Muscle layer of duodenum (tissue), 2 donors: Measurements from ENCODE around the gene DCC.

ENCODE experiments used
- H3K27ac ChIP-seq: one replicate; pipeline ENCODE4 v1.7.0; 2013; ENCODE audit warnings: mild to moderate bottlenecking, low read length
- H3K27me3 ChIP-seq: one replicate; pipeline ENCODE4 v1.7.0; 2013; ENCODE audit warnings: low read depth, mild to moderate bottlenecking, control low read depth, low read length
- H3K36me3 ChIP-seq, 2 donors: one replicate each; pipeline ENCODE4 v1.7.0; 2013; ENCODE audit warnings: low read length in 2 of 2, control low read depth in 1 of 2, mild to moderate bottlenecking in 1 of 2; ENCODE audit not compliant: insufficient read depth in 2 of 2, control insufficient read depth in 1 of 2
- H3K4me1 ChIP-seq, 2 donors: one replicate each; pipeline ENCODE4 v1.7.0; 2013; ENCODE audit warnings: low read length in 2 of 2, mild to moderate bottlenecking in 2 of 2, control low read depth in 1 of 2, moderate library complexity in 1 of 2; ENCODE audit not compliant: insufficient read depth in 2 of 2, control insufficient read depth in 1 of 2
- H3K4me3 ChIP-seq, 2 donors: one replicate each; pipeline ENCODE4 v1.7.0; 2013; ENCODE audit warnings: low read length in 2 of 2, low read depth in 1 of 2, mild to moderate bottlenecking in 1 of 2
- H3K9me3 ChIP-seq, 2 donors: one replicate each; pipeline ENCODE4 v1.7.0; 2013; ENCODE audit warnings: low read length in 2 of 2, control low read depth in 1 of 2, mild to moderate bottlenecking in 1 of 2; ENCODE audit not compliant: control insufficient read depth in 1 of 2
- donor health status: healthy.

DCC gene

DNA sequence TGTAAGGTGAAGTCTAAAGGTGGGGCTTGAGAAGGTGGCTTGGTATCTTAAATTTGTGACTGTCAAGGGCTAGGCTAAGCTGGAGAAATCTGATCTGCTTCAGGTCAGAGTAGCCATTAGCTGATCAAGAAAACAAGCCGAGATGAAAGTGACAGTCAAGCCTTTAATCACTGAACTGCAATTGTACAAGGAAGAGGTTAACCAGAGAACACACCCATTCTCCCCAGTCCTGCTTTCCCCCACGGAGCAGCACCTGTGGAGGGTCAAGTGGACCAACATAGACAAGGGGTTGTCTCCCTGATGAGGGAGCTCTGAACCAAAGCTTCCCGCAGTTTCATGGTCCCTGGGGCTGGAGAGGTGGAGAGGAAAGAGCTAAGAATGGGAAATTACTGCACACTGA is 901.2 kb downstream of the DCC start:
- no peaks in the 10 kb centered on the region for H3K36me3 ChIP-seq

DNA sequence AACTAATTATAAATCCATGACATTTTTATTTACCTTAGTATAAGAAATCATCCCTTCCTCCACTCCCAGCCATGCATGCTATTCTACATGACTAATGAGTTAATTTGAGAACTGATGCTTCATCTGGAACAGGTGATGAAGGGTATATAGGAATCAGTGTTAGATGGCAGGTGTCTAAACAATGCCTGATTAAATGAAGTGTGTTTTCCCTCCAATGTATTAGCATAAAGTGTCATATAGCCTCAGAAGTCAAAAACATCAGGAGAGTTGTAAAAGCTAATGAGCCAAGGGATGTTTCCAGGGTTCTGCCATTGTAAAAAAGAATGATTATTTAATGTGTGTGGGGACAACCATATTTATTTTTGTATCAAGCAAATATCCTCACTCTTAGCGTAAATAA is 913.8 kb downstream of the DCC start:
- no peaks in the 10 kb centered on the region for H3K4me1 ChIP-seq
- no peak overlapping the region for H3K4me3 ChIP-seq
- H3K36me3 ChIP-seq: no peaks in the 10 kb centered on the region
- no peak overlapping the region for H3K27ac ChIP-seq
- H3K27me3 ChIP-seq: no peaks in the 10 kb centered on the region
- H3K9me3 ChIP-seq: no peaks in the 10 kb centered on the region

More for the DNA sequence above, 901.2 kb downstream of the DCC start:
- Histone ChIP-seq H3K27ac (no peak overlapping the region), H3K9me3 (peaks cover 3 to 7% of the 10 kb centered on the region in 2 donors), H3K27me3 (no peaks in the 10 kb centered on the region), H3K4me3 (no peak overlapping the region), H3K4me1 (no peaks in the 10 kb centered on the region)

DNA sequence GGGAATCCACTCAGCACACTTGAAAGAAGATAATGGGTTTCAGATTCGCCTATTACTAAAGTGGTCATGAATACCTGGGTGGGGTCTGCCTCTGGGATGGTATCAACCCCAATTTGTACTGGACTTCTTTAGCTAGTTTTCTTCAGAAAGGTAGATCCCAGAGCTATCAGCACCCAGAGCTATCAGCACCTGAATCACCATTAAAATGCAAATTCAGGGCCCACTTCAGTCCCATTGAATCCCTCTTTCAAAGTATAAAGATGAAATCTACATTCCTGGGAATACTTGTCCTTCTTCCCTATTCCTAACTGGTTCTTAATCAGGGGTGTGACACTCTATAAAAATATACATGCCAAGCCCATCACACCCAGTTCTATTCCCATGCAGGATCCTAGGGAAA is 914.3 kb downstream of the DCC start:
- no peak overlapping the region for H3K4me3 ChIP-seq
- no peaks in the 10 kb centered on the region for H3K27me3 ChIP-seq
- no peaks in the 10 kb centered on the region for H3K36me3 ChIP-seq
- no peaks in the 10 kb centered on the region for H3K4me1 ChIP-seq
- no peaks in the 10 kb centered on the region for H3K9me3 ChIP-seq
- H3K27ac ChIP-seq: no peak overlapping the region

DNA sequence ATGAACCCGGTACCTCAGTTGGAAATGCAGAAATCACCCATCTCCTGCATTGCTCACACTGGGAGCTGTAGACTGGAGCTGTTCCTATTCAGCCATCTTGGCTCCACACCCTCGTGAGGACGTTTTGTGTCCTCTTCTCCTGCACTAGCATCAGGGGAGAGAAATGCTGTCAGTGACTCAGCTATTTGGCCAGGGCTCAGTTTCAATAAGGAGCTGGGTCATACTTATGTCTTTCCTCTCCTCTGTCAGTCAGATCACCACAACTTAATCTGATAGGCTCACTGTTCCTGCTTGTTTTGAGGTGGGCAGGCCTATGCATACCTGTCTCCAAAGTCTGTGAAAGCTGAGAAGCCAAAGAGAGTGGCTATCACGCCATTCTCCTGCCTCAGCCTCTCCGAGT is 921.2 kb downstream of the DCC start:
- Histone ChIP-seq H3K36me3 (no peaks in the 10 kb centered on the region), H3K27ac (no peak overlapping the region), H3K27me3 (no peaks in the 10 kb centered on the region), H3K4me1 (no peaks in the 10 kb centered on the region), H3K9me3 (peaks cover 0 to 3% of the 10 kb centered on the region in 2 donors), H3K4me3 (no peak overlapping the region)

DNA sequence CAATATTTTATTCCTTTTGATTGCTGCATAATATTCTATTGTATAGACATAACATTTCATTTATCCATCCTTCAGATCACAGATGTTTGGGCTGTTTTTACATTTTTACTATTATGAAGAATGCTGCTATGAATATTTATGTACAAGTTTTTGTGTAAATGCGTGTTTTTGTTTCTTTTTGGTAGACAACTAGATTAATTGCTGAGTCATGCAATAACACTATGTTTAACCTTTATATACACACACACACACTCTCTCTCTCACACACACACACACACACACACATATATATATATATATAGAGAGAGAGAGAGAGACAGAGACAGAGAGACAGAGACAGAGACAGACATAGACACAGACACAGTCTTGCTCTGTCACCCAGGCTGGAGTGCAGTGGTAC is 926.9 kb downstream of the DCC start:
- Histone ChIP-seq H3K27ac (no peak overlapping the region), H3K9me3 (peaks cover 0 to 4% of the 10 kb centered on the region in 2 donors), H3K36me3 (no peaks in the 10 kb centered on the region), H3K4me1 (no peaks in the 10 kb centered on the region), H3K4me3 (no peak overlapping the region), H3K27me3 (no peaks in the 10 kb centered on the region)

DNA sequence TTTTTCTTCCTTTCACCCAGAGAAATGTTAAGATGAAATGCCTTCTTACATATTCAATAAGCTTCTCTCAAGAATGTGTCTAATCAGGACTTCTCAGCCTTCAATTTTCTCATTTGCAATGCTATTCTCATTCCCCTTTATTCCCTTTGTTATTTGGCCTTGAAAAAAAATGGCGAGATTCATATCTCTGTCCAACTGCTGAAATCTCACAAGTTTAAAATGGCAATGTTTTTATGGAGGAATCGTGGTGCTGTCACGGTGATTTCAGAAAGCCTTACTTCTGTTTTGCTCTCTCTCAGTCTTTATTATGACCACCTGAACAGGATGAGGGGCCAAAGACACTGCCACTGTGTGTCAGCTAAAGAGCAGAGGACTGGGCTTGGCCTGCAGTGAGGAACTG is 928.5 kb downstream of the DCC start:
- peaks cover 0 to 4% of the 10 kb centered on the region in 2 donors for H3K9me3 ChIP-seq
- H3K27ac ChIP-seq: no peak overlapping the region
- H3K4me1 ChIP-seq: no peaks in the 10 kb centered on the region
- no peaks in the 10 kb centered on the region for H3K36me3 ChIP-seq
- no peaks in the 10 kb centered on the region for H3K27me3 ChIP-seq
- no peak overlapping the region for H3K4me3 ChIP-seq

DNA sequence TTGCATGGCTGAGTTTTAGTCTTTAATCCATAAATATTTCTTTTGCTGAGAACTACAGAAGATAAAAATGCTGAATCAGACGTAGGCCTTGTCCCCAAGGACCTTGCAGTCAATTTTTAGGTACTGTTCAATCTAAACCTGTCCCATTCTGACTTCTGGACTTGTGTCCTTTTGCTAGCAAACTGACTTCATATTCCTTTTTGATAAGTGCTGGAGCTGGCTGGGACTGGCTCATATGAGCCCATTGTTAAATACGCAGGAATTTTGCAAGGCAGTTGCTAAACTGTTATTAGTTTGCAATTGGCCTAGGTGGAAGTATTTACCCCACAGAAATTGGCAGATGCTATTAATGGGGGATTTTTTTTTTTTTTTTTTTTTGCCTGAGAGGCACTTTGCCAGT is 941.4 kb downstream of the DCC start:
- no peaks in the 10 kb centered on the region for H3K36me3 ChIP-seq
- H3K4me3 ChIP-seq: no peak overlapping the region
- no peaks in the 10 kb centered on the region for H3K9me3 ChIP-seq
- H3K27ac ChIP-seq: no peak overlapping the region
- no peaks in the 10 kb centered on the region for H3K27me3 ChIP-seq
- no peaks in the 10 kb centered on the region for H3K4me1 ChIP-seq

DNA sequence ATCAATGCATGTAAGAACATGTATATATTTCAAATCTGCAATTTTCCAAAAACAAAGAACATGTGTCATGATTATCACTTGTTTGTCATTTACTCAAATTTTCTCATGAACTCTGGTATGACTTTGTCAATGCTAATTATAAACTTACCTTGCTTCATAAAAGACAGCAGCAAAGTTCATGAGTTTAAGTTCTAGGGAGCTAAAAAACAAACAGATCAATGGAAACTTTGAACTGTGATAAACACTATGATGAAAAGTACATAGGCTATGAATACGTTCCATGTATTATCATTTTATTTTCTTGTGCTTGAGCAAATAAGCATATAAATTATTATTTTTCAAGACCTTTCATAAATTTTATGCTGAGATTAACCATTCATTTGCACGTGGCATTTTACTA is 943.7 kb downstream of the DCC start:
- no peaks in the 10 kb centered on the region for H3K9me3 ChIP-seq
- H3K27ac ChIP-seq: no peak overlapping the region
- no peak overlapping the region for H3K4me3 ChIP-seq
- no peaks in the 10 kb centered on the region for H3K4me1 ChIP-seq
- H3K36me3 ChIP-seq: no peaks in the 10 kb centered on the region
- no peaks in the 10 kb centered on the region for H3K27me3 ChIP-seq

DNA sequence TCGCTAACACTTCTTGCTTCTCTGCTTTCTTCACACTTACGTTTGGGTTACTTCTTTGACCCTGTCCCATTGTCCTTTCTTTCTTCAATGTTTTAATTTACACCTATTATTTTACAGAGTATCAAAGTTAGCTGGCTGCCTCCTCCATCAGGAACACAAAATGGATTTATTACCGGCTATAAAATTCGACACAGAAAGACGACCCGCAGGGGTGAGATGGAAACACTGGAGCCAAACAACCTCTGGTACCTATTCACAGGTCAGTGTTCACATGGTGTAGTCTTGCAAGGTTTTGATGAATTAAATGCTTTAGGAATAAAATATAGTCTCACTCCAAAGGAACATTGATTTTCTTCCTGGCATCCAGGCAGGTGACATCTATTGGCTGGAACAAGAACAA is 965.5 kb downstream of the DCC start:
- H3K4me3 ChIP-seq: no peak overlapping the region
- H3K36me3 ChIP-seq: no peaks in the 10 kb centered on the region
- H3K4me1 ChIP-seq: no peaks in the 10 kb centered on the region
- H3K27me3 ChIP-seq: no peaks in the 10 kb centered on the region
- H3K27ac ChIP-seq: no peak overlapping the region
- peaks cover 0 to 7% of the 10 kb centered on the region in 2 donors for H3K9me3 ChIP-seq

DNA sequence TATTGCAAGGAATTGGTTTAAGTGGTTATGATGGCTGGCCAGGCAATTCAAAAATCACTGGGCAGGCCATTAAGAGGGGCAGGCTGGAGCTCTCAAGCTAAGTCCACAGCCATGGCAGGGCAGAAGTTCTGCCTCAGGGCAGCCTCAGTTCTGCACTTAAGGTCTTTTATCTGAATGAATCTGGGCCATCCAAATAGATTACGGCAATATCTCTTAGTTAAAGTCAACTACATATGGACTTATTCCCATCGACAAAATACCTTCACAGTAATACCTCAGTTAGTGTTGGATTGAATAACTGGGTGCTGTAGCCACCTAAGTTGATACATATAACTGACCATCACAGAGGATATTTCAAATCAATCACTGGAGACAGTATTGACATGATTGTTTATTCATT is 979.6 kb downstream of the DCC start:
- no peaks in the 10 kb centered on the region for H3K36me3 ChIP-seq

DNA sequence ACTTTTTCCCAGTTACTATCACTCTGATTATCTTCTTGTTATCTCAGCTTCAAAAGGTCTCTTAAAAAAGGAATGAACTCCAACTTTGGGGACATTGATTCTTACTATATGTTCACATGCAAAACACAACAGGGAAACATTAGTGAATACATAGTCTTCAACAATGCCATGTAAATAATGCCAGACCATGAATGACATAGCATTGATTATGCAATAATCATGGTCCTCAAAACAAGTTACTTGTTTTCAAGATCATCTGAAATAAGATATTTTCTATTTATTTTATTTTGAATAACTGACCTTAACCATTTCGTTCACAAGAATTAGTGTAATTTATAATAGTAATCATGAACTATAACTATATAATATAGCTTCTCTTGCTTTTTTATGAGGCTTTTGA is 982.2 kb downstream of the DCC start:
- Histone ChIP-seq H3K9me3 (peaks cover 0 to 3% of the 10 kb centered on the region in 2 donors), H3K4me1 (no peaks in the 10 kb centered on the region), H3K27me3 (no peaks in the 10 kb centered on the region), H3K36me3 (no peaks in the 10 kb centered on the region), H3K27ac (no peak overlapping the region), H3K4me3 (no peak overlapping the region)

More for the DNA sequence above, 979.6 kb downstream of the DCC start:
- Histone ChIP-seq H3K9me3 (peaks cover 0 to 3% of the 10 kb centered on the region in 2 donors), H3K4me3 (no peak overlapping the region), H3K27ac (no peak overlapping the region), H3K27me3 (no peaks in the 10 kb centered on the region), H3K4me1 (no peaks in the 10 kb centered on the region)

DNA sequence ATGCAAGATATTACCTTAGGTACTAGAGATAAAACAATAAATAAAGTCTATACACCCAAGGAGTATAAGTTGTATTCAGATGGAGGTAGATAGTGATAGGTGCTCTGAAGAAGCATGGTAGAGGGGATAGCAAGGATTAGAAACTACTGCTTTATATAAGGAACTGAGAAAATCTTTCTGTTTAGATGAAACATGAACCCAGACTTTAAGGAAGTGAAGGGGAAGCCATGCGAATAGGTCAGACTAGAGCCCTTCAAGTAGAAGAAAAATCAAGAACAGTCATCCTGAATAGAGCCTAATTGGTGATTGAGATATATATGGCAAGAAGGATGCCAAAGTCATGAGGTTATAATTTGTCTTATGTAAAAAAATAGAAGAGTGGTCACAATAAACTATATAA is 984.4 kb downstream of the DCC start:
- Histone ChIP-seq H3K36me3 (no peaks in the 10 kb centered on the region), H3K4me3 (no peak overlapping the region), H3K27ac (no peak overlapping the region), H3K4me1 (no peaks in the 10 kb centered on the region), H3K9me3 (no peaks in the 10 kb centered on the region), H3K27me3 (no peaks in the 10 kb centered on the region)
